GM18951 (cell line): Measurements from ENCODE around the gene HELZ2.
A peak's percentile ranks its signal among the peaks of the same experiment; 100 is the strongest.
"Not testable (repeated sequence)": the region's sequence is repeated elsewhere in the genome, so short reads cannot be mapped to it uniquely, and the experiment has no call there.

Experiments
- POLR2A ChIP-seq: IDR thresholded peaks from 4 replicates; pipeline ENCODE4 v1.6.1; 2011; ENCODE audit warnings: mild to moderate bottlenecking; ENCODE audit not compliant: insufficient read length, insufficient read depth; ENCODE audit errors: extremely low read depth
- in situ Hi-C: fragments of 300-500 bp; cut with MboI; formaldehyde crosslinking; loops from one replicate; pipeline ENCODE4 v1.12.0; 2022; ENCODE audit warnings: low sequenced_read_pairs, mixed read lengths, inconsistent platforms; ENCODE audit not compliant: unreplicated experiment

HELZ2 gene

DNA sequence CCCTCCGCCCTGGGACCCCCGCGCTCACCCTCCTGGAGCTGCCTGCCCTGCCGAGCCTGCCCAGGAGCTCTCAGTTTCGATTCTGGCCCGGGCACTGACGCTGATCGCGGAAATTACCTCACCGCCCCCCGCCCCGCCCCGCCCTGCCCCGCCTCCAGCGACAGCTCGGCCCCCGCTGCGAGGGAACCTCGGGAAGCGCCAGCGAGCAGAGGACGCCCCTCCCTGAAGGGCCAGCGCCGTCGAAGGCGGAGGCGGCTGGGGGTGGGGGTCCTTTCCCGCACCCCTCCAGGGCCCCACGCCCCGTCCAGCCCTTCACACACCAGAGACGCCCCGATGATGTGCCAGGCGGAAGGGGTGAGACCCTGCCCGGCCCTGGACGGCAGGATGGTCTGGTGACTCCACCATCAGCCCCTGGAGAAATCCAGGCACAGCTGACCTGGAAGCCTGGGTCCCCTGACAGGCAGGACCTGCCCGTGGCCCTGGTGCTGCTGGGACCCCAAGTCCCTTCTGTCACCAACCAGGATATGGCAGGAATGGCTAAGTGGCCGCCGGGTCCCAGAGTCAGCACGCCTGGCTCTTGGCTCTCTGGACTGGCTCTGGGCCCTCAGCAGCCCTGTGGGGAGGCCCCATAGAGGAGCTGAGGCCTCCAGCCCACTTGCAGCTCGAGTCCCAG lies at the start of gene HELZ2:
Gene HELZ2, minus strand, starts transcription at position 84 of the 673 bp plus-strand sequence. CDS start 1,854 bp downstream, outside the sequence.
- in situ Hi-C loops: no loop called here
- peak; percentile 53 for TF ChIP-seq POLR2A

GRCh38 chr20:63622732-63623131 lies 48.7 kb upstream of the HELZ2 start:
- TF ChIP-seq POLR2A: no peak
- in situ Hi-C loops: no loop called here

DNA sequence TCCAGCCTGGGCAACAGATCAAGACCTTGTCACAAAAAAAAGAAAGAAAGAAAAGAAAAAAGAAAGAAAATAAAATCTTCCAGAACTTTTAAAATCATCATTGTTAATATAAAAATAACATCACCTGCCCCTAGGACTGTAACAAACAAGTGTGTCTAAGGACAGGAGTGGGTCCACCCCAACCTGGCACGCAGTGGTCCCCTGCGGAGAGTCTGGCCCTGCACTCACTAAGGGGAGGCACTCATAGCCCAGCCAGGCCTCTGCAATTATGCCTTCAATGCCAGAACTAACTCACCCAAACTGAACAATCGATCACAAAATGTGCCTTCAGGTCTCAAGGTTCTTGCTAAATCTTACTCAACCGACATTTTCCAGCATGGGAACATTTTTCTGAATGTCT lies 48.1 kb upstream of the HELZ2 start:
- no peak for TF ChIP-seq POLR2A
- in situ Hi-C loops: no loop called here

DNA sequence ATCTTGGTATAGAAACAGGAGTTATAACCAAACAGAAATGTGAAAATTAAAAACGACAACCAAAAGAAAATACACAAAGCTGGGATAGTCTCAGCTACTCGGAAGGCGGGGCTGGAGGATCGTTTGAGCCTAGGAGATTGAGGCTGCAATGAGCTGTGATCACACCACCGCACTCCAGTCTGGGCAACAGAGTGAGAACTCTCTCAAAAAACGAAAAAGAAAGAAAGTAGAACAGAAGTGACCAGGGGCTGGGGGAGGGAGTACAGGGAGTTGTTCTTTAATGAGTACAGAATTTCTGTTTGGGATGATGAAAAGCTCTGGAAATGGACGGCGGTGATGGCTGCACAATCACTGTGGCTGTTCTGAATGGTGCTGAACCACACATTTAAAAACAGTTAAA lies 47.0 kb upstream of the HELZ2 start:
- TF ChIP-seq POLR2A: no peak
- in situ Hi-C loops: no loop called here

DNA sequence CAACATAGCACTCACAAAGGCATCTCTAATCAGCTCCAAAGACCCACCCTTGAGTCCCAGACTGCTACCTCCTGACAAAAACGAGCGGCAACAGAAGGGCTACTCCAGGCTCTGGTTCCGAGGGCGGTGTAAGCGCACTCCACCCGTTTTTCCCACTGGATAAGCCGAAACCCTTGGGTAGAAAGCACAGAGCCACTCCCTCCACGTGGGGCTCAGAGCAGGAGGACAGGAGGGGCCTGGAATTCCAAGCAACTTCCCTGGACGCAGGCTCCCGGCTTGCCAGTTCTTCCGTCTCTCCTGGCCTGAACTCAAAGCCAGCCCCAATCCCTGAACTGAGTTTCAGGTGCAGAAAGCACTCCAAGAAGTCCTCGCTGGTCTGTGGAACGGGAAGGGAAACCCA lies 45.5 kb upstream of the HELZ2 start:
- TF ChIP-seq POLR2A: no peak
- in situ Hi-C loops: no loop called here

DNA sequence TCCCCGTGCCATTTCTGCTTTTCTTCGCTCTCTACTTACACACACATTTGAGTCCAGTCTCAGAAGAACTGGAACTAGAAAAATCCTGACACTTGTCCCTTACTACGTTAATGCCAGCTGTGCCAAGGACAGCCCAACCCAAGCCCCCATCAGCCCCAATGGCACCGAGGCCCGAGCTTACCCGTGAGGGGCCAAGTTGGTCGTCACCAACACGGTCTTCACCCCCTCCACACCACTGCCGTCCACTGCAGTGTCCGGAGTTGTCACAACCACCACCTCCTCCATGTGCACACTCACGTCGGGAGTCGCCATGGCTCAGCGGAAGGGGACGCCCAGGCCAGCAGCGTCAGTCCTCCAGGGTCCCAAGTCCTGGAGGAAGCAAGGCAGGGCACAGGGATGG lies 45.0 kb upstream of the HELZ2 start:
- no peak for TF ChIP-seq POLR2A

GRCh38 chr20:63618291-63618980 lies 44.4 kb upstream of the HELZ2 start:
- in situ Hi-C loops: no loop called here

More for the DNA sequence above, 45.0 kb upstream of the HELZ2 start:
- in situ Hi-C loops: no loop called here

DNA sequence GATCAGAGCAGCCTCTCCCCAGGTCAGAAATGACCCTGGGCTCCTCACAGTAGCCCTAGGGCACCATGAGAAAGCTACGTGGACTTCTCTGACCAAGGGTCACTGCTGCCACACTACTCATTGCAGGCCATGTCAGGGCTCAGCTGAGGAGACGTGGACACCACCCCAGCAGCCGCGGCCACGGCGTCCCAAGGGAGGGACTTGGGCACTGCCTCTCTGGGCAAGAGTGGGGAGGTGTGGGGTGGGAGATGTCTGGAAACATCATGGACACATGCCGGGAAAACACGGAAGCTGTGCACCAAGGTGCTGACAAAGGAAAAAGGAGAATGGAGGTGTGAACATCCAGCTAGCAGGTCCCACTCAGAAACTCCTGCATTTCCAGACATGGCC lies 43.8 kb upstream of the HELZ2 start:
- no peak for TF ChIP-seq POLR2A
- in situ Hi-C loops: no loop called here

More at GRCh38 chr20:63618291-63618980, 44.4 kb upstream of the HELZ2 start:
- no peak for TF ChIP-seq POLR2A

DNA sequence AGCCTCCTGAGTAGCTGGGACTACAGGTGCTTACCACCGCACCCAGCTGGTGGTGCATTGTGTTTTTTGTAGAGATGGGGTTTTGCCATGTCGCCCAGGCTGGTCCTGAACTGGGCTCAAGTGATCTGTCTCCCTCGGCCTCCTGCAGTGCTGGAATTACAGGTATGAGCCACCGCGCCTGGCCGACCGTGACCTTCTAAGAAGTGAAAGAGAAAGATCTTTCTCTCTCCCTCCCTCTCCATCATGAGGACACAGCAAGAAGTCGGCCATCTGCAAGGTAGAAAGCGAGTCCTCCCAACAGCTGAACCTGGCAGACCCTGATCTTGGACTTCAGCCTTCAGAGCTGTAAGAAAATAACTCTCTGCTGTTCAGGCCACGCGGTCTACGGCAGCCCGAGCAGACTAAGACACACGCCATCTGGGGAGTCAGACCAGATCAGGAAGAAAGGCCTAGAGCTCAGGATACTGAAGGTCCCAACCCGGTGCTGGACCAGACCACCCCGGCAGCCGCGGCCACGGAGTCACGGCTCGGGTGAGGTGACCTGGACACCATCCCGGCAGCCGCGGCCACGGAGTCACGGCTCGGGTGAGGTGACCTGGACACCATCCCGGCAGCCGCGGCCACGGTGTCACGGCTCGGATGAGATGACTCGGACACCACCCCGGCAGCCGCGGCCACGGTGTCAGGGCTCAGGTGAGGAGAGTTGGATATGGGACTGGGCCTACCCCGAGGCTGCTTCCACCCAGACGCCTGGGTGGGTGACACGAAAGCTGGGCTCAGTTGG lies 43.2 kb upstream of the HELZ2 start:
- TF ChIP-seq POLR2A: no peak
- in situ Hi-C loops: no loop called here

- in situ Hi-C loops: not testable (repeated sequence)
These were observed 40.0 kb upstream of the HELZ2 start for GRCh38 chr20:63613863-63614594.

DNA sequence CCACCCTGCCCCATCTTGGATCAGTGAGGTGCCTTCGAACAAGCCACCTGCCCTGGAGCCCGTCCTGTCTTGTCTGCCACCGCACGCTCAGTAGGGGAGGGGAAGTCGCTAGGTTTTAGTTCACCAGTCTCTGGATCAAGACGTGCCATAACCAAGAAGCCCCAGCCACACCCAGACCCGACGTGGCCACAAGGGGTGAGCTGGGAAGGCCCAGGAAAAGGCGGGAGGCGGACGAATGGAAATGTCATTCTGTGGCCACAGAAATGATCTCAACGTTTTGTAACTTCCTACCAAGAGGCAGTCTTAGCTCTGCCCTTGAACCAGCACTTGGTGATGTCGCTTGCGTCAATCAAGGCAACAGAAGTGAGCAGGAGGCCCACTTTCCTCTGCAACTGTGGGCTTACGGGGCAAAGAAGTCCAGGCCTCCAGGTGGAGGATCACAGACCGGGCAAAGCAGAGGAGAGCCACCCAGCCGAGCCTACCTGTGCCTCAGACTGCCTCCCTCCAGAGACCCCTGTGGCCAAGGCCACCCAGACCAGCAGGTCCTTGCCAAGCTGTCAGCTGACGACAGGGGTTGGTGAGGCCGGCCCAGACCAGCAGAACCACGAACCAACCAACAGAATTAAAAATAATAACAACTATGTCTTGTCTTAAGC lies 38.4 kb upstream of the HELZ2 start:
- in situ Hi-C loops: no loop called here
- no peak for TF ChIP-seq POLR2A

DNA sequence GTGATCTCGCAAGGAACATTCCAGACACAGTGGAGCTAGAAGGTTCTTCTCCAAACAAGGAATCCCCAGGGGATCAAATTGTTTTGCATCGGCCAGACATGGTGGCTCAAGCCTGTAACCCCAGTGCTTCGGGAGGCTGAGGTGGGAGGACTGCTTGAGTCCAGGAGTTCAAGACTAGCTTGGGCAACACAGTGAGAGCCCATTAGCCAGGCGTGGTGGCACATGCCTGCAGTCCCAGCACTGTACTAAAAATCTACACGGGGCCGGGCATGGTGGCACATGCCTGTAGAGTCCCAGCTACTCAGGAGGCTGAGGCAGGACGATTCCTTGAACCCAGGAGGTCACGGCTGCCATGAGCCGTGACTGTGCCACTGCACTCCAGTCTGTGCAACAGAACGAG lies 37.6 kb upstream of the HELZ2 start:
- in situ Hi-C loops: no loop called here
- no peak for TF ChIP-seq POLR2A
